Tibial nerve (tissue), 3 donors: ENCODE results near the gene RPL14.

Source experiments
- CTCF ChIP-seq, 5 experiments: fragments of 200-600 bp in 3 of 5; fragments of 450-650 bp in 2 of 5; sonication (generic) in 3 of 5; IDR thresholded peaks; one replicate each; pipeline ENCODE4 v1.5.1; 2016 to 2019; ENCODE audit warnings: antibody characterized with exemption in 5 of 5, mild to moderate bottlenecking in 3 of 5, moderate library complexity in 2 of 5
- POLR2A ChIP-seq, 2 donors: fragments of 450-650 bp; IDR thresholded peaks; one replicate each; pipeline ENCODE4 v1.6.1; 2017; ENCODE audit warnings: antibody characterized with exemption in 2 of 2, mild to moderate bottlenecking in 2 of 2, moderate library complexity in 2 of 2

GRCh38 chr3:40422861-40423260 is 34.3 kb upstream of the RPL14 start:
- TF ChIP-seq CTCF (IDR thresholded peaks at IDR 0.05) (no peak), POLR2A (IDR thresholded peaks at IDR 0.05) (no peak)
